ENCODE results near the gene TM9SF4. TPM values are rescaled to one million over a fixed set of nuclear protein-coding genes. Genes with fewer than 3 reads are reported as not detected.

The TM9SF4 gene
- total RNA-seq, 4 donors from 2014 or later = 18.0 to 22.9 (median 21.0) TPM

GRCh38 chr20:32215147-32215546 lies 105.6 kb downstream of the TM9SF4 start:
- H3K4me1 ChIP-seq = peaks cover 0 to 15% of the 10 kb centered on the region in 2 donors
- ATAC-seq = no peak
- no peak overlapping the region for H3K4me3 ChIP-seq
- no peak overlapping the region for H3K27ac ChIP-seq
- no peaks in the 10 kb centered on the region for H3K9me3 ChIP-seq
- peaks cover 0 to 51% of the 10 kb centered on the region in 2 donors for H3K36me3 ChIP-seq
- DNase-seq = no peak
- no peaks in the 10 kb centered on the region for H3K27me3 ChIP-seq
- intact Hi-C loops (cut with DNase I; ENCODE audit: low total_unique reads) (no loop called here), in situ Hi-C loops (cut with MboI; ENCODE audit: low sequenced_read_pairs in 4 of 4) (no loop called here)
- TF ChIP-seq POLR2A (IDR thresholded peaks at IDR 0.05) = no peak
- TF ChIP-seq CTCF (IDR thresholded peaks at IDR 0.05 in 4 of 5, conservative IDR thresholded peaks at IDR 0.05 in 1 of 5) = no peak

GRCh38 chr20:32215729-32216128 lies 106.2 kb downstream of the TM9SF4 start:
- in situ Hi-C loops (cut with MboI; ENCODE audit: low sequenced_read_pairs in 4 of 4) = no loop called here
- Histone ChIP-seq H3K4me1 (peaks cover 0 to 10% of the 10 kb centered on the region in 2 donors), H3K36me3 (peaks cover 0 to 54% of the 10 kb centered on the region in 2 donors), H3K4me3 (no peak overlapping the region), H3K27me3 (no peaks in the 10 kb centered on the region), H3K27ac (no peak overlapping the region), H3K9me3 (no peaks in the 10 kb centered on the region)
- no peak for DNase-seq
- no peak for ATAC-seq
- TF ChIP-seq CTCF (IDR thresholded peaks at IDR 0.05 in 4 of 5, conservative IDR thresholded peaks at IDR 0.05 in 1 of 5) = no peak
- no peak for TF ChIP-seq POLR2A (IDR thresholded peaks at IDR 0.05)
- intact Hi-C loops (cut with DNase I; ENCODE audit: low total_unique reads) = no loop called here

DNA sequence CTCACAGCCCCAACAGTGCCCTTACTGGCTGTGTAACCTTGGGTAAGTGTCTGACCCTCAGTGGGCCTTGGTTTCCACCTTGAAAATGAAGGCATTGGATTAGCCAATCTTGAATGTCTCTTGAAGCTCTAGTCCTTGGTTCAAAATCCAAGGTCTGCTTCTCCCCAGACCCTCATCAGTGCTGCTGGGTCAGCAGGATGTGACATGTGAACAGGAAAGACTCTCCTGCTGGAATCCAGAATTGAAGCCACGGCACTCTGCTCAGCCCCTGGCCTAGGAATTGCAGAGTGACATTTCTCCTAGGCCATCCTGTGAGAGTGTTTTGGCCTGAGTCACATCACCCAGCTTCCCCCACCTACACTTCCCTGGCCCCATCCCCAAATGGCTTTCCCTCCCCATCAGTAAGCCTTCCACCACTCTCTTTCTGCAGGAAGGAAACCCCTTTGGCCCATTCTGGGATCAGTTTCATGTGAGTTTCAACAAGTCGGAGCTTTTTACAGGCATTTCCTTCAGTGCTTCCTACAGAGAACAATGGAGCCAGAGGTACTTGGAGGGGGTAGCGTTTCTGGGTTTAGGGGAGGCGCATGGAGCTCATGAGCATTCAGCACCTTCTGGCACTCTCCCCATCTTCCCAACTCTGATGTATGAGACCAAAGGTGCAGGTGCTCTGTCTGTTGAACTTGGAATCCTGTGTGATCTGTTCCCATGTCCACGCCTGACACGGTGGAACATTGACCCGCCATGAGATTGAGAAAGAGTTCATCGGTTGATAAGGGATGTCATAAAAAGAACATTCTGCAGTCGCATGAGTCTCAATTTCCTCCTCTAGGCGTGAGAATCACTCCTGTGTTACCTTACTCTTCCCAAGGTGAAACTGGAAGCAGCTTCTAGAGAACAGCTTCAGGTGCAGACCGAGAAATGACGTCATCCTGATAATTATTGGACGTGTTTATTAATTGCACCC lies 106.9 kb downstream of the TM9SF4 start:
- intact Hi-C loops (cut with DNase I; ENCODE audit: low total_unique reads) = no loop called here
- ATAC-seq (no peak), DNase-seq (no peak)
- no peaks in the 10 kb centered on the region for H3K9me3 ChIP-seq
- no peaks in the 10 kb centered on the region for H3K27me3 ChIP-seq
- peaks cover 0 to 61% of the 10 kb centered on the region in 2 donors for H3K36me3 ChIP-seq
- TF ChIP-seq POLR2A (IDR thresholded peaks at IDR 0.05) (no peak), CTCF (IDR thresholded peaks at IDR 0.05 in 4 of 5, conservative IDR thresholded peaks at IDR 0.05 in 1 of 5) (no peak)
- no peak overlapping the region for H3K4me3 ChIP-seq
- H3K4me1 ChIP-seq = peaks cover 0 to 8% of the 10 kb centered on the region in 2 donors
- no peak overlapping the region for H3K27ac ChIP-seq
- in situ Hi-C loops (cut with MboI; ENCODE audit: low sequenced_read_pairs in 4 of 4) = no loop called here

Other genes starting within 250 kb of the TM9SF4 start
- gene DUSP15, start 239.2 kb upstream of the TM9SF4 start, total RNA-seq = 1 to 10 TPM in 1 of 4 donors, not detected in 3; 1.1 TPM
- gene TTLL9, start 239.1 kb upstream of the TM9SF4 start, total RNA-seq = not detected
- 10 to 100 TPM in 2 of 4 donors, 1 to 10 TPM in 2; 7.0 to 12.9 (median 9.6) TPM for gene PDRG1, start 157.7 kb upstream of the TM9SF4 start, total RNA-seq
- gene XKR7, start 141.6 kb upstream of the TM9SF4 start, total RNA-seq = not detected
- 1 to 10 TPM; 2.2 to 5.8 (median 3.2) TPM for gene CCM2L, start 99.3 kb upstream of the TM9SF4 start, total RNA-seq
- gene HCK, start 57.5 kb upstream of the TM9SF4 start, total RNA-seq = 1 to 10 TPM; 1.4 to 4.7 (median 4.2) TPM
- gene PLAGL2, start 98.0 kb downstream of the TM9SF4 start, total RNA-seq = 1 to 10 TPM; 1.4 to 6.5 (median 5.8) TPM
- 10 to 100 TPM; 15.3 to 20.7 (median 18.4) TPM for gene POFUT1, start 98.2 kb downstream of the TM9SF4 start, total RNA-seq
- 1 to 10 TPM; 4.8 to 8.7 (median 6.4) TPM for gene KIF3B, start 167.9 kb downstream of the TM9SF4 start, total RNA-seq
- gene ASXL1, start 248.6 kb downstream of the TM9SF4 start, total RNA-seq = 10 to 100 TPM; 21.8 to 36.6 (median 28.4) TPM